SK-N-MC (cell line): Measurements from ENCODE around the gene HRH1.

Experiments
- EZH2 ChIP-seq: fragments of 200-600 bp; sonication (generic); IDR thresholded peaks from one replicate; pipeline ENCODE4 v1.6.1; 2017; ENCODE audit warnings: antibody characterized with exemption
- POLR2AphosphoS5 ChIP-seq: IDR thresholded peaks from 2 replicates; pipeline ENCODE4 v1.6.1; 2012; ENCODE audit warnings: mild to moderate bottlenecking, low read depth, low read length, borderline replicate concordance

DNA sequence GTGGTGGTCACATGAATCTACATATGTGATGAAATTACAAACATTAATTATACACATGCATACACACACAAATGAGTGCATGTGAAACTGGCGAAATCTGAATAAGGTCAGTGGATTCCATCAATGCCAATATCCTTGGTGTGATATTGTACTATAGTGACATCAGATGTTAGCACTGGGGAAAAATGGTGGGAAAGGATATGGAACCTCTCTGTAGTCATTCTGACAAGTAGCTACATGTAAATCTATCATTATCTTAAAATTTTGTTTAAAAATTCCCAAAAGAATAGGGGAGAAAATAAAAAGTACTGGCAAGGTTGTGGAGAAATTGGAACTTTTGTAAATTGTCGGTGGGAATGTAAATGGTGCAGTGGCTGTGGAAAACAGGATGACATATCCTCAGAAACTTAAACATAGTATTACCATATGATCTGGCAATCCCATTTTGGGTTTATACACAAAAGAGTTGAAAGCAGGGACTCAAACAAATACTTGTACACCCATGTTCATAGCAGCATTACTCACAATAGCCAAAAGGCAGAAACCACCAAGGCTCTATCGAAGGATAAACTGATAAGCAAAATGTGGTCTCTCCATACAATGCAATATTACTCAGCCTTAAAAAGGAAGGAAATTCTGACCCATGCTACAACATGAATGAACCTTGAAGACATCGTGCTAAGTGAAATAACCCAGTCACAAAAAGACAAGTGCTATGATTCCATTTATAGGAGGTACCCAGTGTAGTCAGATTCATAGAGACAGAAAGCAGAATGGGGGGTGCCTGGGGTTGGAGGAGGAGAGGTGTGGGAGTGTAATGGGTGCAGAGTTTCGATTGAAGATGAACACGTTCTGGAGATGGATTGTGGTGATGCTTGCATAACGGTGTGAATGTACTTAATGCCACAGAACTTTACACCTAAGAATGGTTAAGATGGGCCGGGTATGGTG lies 25.3 kb upstream of the HRH1 start:
- TF ChIP-seq POLR2AphosphoS5 (no peak), EZH2 (no peak)
